HG03135 (cell line): Measurements from ENCODE around the gene GATD1.

ENCODE experiments used
- ATAC-seq: cut with Tn5 transposase; IDR thresholded peaks from one replicate; pipeline ENCODE4 v1.9.1; 2021; ENCODE audit warnings: mild to moderate bottlenecking, moderate library complexity; ENCODE audit not compliant: unreplicated experiment

GATD1 gene

GRCh38 chr11:796565-797295, 19.4 kb upstream of the GATD1 start:
- ATAC-seq, result no peak

- no peak for ATAC-seq
Observed at GRCh38 chr11:795634-796564, 18.6 kb upstream of the GATD1 start.

- no peak for ATAC-seq
Observed at GRCh38 chr11:794766-795633, 17.7 kb upstream of the GATD1 start.

- ATAC-seq, result no peak
Observed at GRCh38 chr11:794013-794765, 16.9 kb upstream of the GATD1 start.

- ATAC-seq, result no peak
Observed at GRCh38 chr11:793556-793955, 16.3 kb upstream of the GATD1 start.

- no peak for ATAC-seq
Observed at GRCh38 chr11:792873-793272, 15.6 kb upstream of the GATD1 start.

- ATAC-seq, result no peak
Observed at GRCh38 chr11:792535-792821, 15.2 kb upstream of the GATD1 start.

GRCh38 chr11:791658-792534, 14.6 kb upstream of the GATD1 start:
- no peak for ATAC-seq

GRCh38 chr11:790721-791564, 13.7 kb upstream of the GATD1 start:
- ATAC-seq, result no peak

- ATAC-seq, result no peak
Observed at GRCh38 chr11:789943-790342, 12.7 kb upstream of the GATD1 start, which contains the start of gene CEND1. TSS of gene CEND1 (minus strand) at chr11:790090. CDS start at chr11:788576, 1,514 bp downstream.

- ATAC-seq, result no peak
Observed at GRCh38 chr11:788953-789940, 12.0 kb upstream of the GATD1 start.

- ATAC-seq, result no peak
Observed at GRCh38 chr11:788009-788640, 10.8 kb upstream of the GATD1 start.

GRCh38 chr11:787084-787675, 9.9 kb upstream of the GATD1 start:
- no peak for ATAC-seq

- no peak for ATAC-seq
Observed at GRCh38 chr11:786235-787083, 9.2 kb upstream of the GATD1 start.

GRCh38 chr11:783581-784015, 6.3 kb upstream of the GATD1 start:
- ATAC-seq, result no peak
